ENCODE results near the gene CYB5D1. TPM values are rescaled to one million over a fixed set of nuclear protein-coding genes. Genes with fewer than 3 reads are reported as not detected.

The CYB5D1 gene
- polyA plus RNA-seq, 1 donor from 2014 or later: 30.4 TPM

DNA sequence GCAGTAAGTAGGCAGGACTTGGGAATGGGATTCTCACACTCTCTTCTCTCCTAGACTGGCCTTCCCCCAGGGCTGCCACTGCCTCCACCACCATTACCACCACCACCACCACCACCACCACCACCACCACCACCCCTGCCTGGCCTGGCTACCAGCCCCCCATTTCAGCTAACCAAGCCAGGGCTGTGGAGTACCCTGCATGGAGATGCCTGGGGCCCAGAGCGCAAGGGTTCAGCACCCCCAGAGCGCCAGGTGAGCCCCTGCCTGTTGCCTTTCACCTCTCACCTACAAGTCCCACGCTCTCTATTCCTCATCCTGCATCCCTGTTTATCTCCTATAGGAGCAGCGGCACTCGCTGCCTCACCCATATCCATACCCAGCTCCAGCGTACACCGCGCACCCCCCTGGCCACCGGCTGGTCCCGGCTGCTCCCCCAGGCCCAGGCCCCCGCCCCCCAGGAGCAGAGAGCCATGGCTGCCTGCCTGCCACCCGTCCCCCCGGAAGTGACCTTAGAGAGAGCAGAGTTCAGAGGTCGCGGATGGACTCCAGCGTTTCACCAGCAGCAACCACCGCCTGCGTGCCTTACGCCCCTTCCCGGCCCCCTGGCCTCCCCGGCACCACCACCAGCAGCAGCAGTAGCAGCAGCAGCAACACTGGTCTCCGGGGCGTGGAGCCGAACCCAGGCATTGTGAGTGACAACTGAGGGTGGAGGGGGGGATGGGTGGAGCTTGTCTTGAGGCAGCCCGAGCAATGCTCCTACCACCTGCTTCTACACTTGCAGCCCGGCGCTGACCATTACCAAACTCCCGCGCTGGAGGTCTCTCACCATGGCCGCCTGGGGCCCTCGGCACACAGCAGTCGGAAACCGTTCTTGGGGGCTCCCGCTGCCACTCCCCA, 10.8 kb upstream of the CYB5D1 start:
- H4K20me1 ChIP-seq (ENCODE audit: insufficient read depth): peaks cover 79% of the 10 kb centered on the region
- H3K36me3 ChIP-seq (ENCODE audit: insufficient read depth, low read length): peaks cover 8% of the 10 kb centered on the region
- no peak overlapping the region for H2AFZ ChIP-seq (ENCODE audit: low read depth, low read length)
- H3K79me2 ChIP-seq (replicated peaks; ENCODE audit: insufficient read depth, low read length): peaks cover 42% of the 10 kb centered on the region
- H3K9ac ChIP-seq (ENCODE audit: low read length): no peak overlapping the region
- TF ChIP-seq POLR2AphosphoS5 (IDR thresholded peaks at IDR 0.05) (no peak), TAF1 (IDR thresholded peaks at IDR 0.05; ENCODE audit: low read depth) (no peak), CTCF (IDR thresholded peaks at IDR 0.05; ENCODE audit: poor library complexity, severe bottlenecking) (no peak), EP300 (conservative IDR thresholded peaks at IDR 0.05; ENCODE audit: poor library complexity, severe bottlenecking) (no peak), EZH2 (IDR thresholded peaks at IDR 0.05; ENCODE audit: borderline replicate concordance, insufficient read depth, low read length, poor library complexity, severe bottlenecking) (no peak), SMC3 (conservative IDR thresholded peaks at IDR 0.05; ENCODE audit: poor library complexity) (no peak), RAD21 (conservative IDR thresholded peaks at IDR 0.05) (no peak), MXI1 (conservative IDR thresholded peaks at IDR 0.05; ENCODE audit: poor library complexity, severe bottlenecking) (no peak)
- TF ChIP-seq, protein P1, sequence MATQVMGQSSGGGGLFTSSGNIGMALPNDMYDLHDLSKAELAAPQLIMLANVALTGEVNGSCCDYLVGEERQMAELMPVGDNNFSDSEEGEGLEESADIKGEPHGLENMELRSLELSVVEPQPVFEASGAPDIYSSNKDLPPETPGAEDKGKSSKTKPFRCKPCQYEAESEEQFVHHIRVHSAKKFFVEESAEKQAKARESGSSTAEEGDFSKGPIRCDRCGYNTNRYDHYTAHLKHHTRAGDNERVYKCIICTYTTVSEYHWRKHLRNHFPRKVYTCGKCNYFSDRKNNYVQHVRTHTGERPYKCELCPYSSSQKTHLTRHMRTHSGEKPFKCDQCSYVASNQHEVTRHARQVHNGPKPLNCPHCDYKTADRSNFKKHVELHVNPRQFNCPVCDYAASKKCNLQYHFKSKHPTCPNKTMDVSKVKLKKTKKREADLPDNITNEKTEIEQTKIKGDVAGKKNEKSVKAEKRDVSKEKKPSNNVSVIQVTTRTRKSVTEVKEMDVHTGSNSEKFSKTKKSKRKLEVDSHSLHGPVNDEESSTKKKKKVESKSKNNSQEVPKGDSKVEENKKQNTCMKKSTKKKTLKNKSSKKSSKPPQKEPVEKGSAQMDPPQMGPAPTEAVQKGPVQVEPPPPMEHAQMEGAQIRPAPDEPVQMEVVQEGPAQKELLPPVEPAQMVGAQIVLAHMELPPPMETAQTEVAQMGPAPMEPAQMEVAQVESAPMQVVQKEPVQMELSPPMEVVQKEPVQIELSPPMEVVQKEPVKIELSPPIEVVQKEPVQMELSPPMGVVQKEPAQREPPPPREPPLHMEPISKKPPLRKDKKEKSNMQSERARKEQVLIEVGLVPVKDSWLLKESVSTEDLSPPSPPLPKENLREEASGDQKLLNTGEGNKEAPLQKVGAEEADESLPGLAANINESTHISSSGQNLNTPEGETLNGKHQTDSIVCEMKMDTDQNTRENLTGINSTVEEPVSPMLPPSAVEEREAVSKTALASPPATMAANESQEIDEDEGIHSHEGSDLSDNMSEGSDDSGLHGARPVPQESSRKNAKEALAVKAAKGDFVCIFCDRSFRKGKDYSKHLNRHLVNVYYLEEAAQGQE (IDR thresholded peaks at IDR 0.05; ENCODE audit: borderline replicate concordance): no peak
- no peaks in the 10 kb centered on the region for H3K9me3 ChIP-seq (ENCODE audit: low read length)
- H3K27ac ChIP-seq (ENCODE audit: low read length): no peak overlapping the region
- no peak overlapping the region for H3K4me3 ChIP-seq (ENCODE audit: low read length)
- no peak overlapping the region for H3K4me2 ChIP-seq (ENCODE audit: low read length)
- H3F3A ChIP-seq (ENCODE audit: insufficient read depth, low read length, poor library complexity, severe bottlenecking): peaks cover 11% of the 10 kb centered on the region
- no peaks in the 10 kb centered on the region for H3K9me2 ChIP-seq (ENCODE audit: insufficient read depth, low read length)
- H3K27me3 ChIP-seq (ENCODE audit: insufficient read depth, low read depth, low read length): no peaks in the 10 kb centered on the region

DNA sequence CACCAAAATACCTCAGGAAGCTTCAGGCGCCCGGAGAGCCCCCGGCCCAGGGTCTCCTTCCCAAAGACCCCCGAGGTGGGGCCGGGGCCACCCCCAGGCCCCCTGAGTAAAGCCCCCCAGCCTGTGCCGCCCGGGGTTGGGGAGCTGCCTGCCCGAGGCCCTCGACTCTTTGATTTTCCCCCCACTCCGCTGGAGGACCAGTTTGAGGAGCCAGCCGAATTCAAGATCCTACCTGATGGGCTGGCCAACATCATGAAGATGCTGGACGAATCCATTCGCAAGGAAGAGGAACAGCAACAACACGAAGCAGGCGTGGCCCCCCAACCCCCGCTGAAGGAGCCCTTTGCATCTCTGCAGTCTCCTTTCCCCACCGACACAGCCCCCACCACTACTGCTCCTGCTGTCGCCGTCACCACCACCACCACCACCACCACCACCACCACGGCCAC, 9.6 kb upstream of the CYB5D1 start:
- no peak overlapping the region for H3K4me2 ChIP-seq (ENCODE audit: low read length)
- TF ChIP-seq RAD21 (conservative IDR thresholded peaks at IDR 0.05) (no peak), SMC3 (conservative IDR thresholded peaks at IDR 0.05; ENCODE audit: poor library complexity) (no peak), CTCF (IDR thresholded peaks at IDR 0.05; ENCODE audit: poor library complexity, severe bottlenecking) (no peak), EP300 (conservative IDR thresholded peaks at IDR 0.05; ENCODE audit: poor library complexity, severe bottlenecking) (no peak), MXI1 (conservative IDR thresholded peaks at IDR 0.05; ENCODE audit: poor library complexity, severe bottlenecking) (no peak), EZH2 (IDR thresholded peaks at IDR 0.05; ENCODE audit: borderline replicate concordance, insufficient read depth, low read length, poor library complexity, severe bottlenecking) (no peak), TAF1 (IDR thresholded peaks at IDR 0.05; ENCODE audit: low read depth) (no peak), POLR2AphosphoS5 (IDR thresholded peaks at IDR 0.05) (no peak)
- TF ChIP-seq, protein P1 (IDR thresholded peaks at IDR 0.05; ENCODE audit: borderline replicate concordance): no peak
- H3K9me3 ChIP-seq (ENCODE audit: low read length): no peaks in the 10 kb centered on the region
- H3K4me3 ChIP-seq (ENCODE audit: low read length): no peak overlapping the region
- H3K27me3 ChIP-seq (ENCODE audit: insufficient read depth, low read depth, low read length): no peaks in the 10 kb centered on the region
- peaks cover 31% of the 10 kb centered on the region for H3K79me2 ChIP-seq (replicated peaks; ENCODE audit: insufficient read depth, low read length)
- no peak overlapping the region for H2AFZ ChIP-seq (ENCODE audit: low read depth, low read length)
- no peaks in the 10 kb centered on the region for H3K9me2 ChIP-seq (ENCODE audit: insufficient read depth, low read length)
- H4K20me1 ChIP-seq (ENCODE audit: insufficient read depth): peaks cover 79% of the 10 kb centered on the region
- H3K27ac ChIP-seq (ENCODE audit: low read length): no peak overlapping the region
- peaks cover 8% of the 10 kb centered on the region for H3K36me3 ChIP-seq (ENCODE audit: insufficient read depth, low read length)
- H3K9ac ChIP-seq (ENCODE audit: low read length): no peak overlapping the region
- peaks cover 11% of the 10 kb centered on the region for H3F3A ChIP-seq (ENCODE audit: insufficient read depth, low read length, poor library complexity, severe bottlenecking)

Data from neural cell (in vitro differentiated cells).